Vagina (tissue), 2 donors: ENCODE measurements around the gene OR10G3. TPM values are rescaled to one million over a fixed set of nuclear protein-coding genes. Genes with fewer than 3 reads are reported as not detected.

Source experiments
- DNase-seq, 2 donors: peaks; one replicate each; pipeline ENCODE4 v3.0.0-alpha.2; 2017; ENCODE audit errors: extremely low spot score in 2 of 2
- H3K27ac ChIP-seq: fragments of 200-600 bp; sonication (generic); one replicate; pipeline ENCODE4 v1.5.1; 2019
- H3K27me3 ChIP-seq: fragments of 200-600 bp; sonication (generic); one replicate; pipeline ENCODE4 v1.5.1; 2019
- H3K36me3 ChIP-seq, 2 donors: fragments of 200-600 bp; sonication (generic); one replicate each; pipeline ENCODE4 v1.5.1; 2017 to 2019
- H3K4me1 ChIP-seq: fragments of 200-600 bp; sonication (generic); one replicate; pipeline ENCODE4 v1.5.1; 2019
- H3K4me3 ChIP-seq, 2 donors: fragments of 200-600 bp; sonication (generic); 1 replicate in 1 of 2; 2 replicates in 1 of 2; pipeline ENCODE4 v1.5.1; 2016 to 2019
- H3K9me3 ChIP-seq: fragments of 200-600 bp; sonication (generic); one replicate; pipeline ENCODE4 v1.5.1; 2019
- CTCF ChIP-seq, 3 experiments: fragments of 450-650 bp in 2 of 3; fragments of 200-600 bp in 1 of 3; sonication (generic) in 1 of 3; IDR thresholded peaks; one replicate each; pipeline ENCODE4 v1.5.1; 2017 to 2019; ENCODE audit warnings: antibody characterized with exemption in 3 of 3, mild to moderate bottlenecking in 2 of 3, moderate library complexity in 2 of 3
- POLR2A ChIP-seq, 2 donors: fragments of 450-650 bp; IDR thresholded peaks; one replicate each; pipeline ENCODE4 v1.6.1; 2017; ENCODE audit warnings: antibody characterized with exemption in 2 of 2, mild to moderate bottlenecking in 2 of 2, moderate library complexity in 2 of 2
- POLR2AphosphoS5 ChIP-seq, 2 donors: sonication (generic); formaldehyde crosslinking; IDR thresholded peaks; one replicate each; pipeline ENCODE4 v1.9.0; 2017; ENCODE audit warnings: antibody characterized with exemption in 2 of 2, mild to moderate bottlenecking in 2 of 2, low read depth in 1 of 2; ENCODE audit not compliant: insufficient read depth in 1 of 2
- intact Hi-C: fragments of 100-400 bp; cut with DNase I; formaldehyde crosslinking; loops from one replicate; pipeline ENCODE4 v1.15.1; 2023
- total RNA-seq: library from RNA; depleted of rRNA; stranded (reverse); fragments of >200 nt; gene quantifications from one replicate; pipeline ENCODE4 v1.2.3, GENCODE V29; 2016

Gene OR10G3
- total RNA-seq, 1 donor from 2014 or later = not detected

GRCh38 chr14:21575661-21576060 is 4.2 kb downstream of the OR10G3 start:
- H3K9me3 ChIP-seq = no peaks in the 10 kb centered on the region
- H3K4me3 ChIP-seq = no peak overlapping the region
- H3K36me3 ChIP-seq = no peaks in the 10 kb centered on the region
- H3K4me1 ChIP-seq = no peaks in the 10 kb centered on the region
- no peak overlapping the region for H3K27ac ChIP-seq
- DNase-seq = no peak
- intact Hi-C loops = no loop called here
- no peak for TF ChIP-seq CTCF (IDR thresholded peaks at IDR 0.05)
- no peak for TF ChIP-seq POLR2A (IDR thresholded peaks at IDR 0.05)
- TF ChIP-seq POLR2AphosphoS5 (IDR thresholded peaks at IDR 0.05; ENCODE audit: insufficient read depth in 1 of 2, low read depth in 1 of 2) = no peak
- no peaks in the 10 kb centered on the region for H3K27me3 ChIP-seq

DNA sequence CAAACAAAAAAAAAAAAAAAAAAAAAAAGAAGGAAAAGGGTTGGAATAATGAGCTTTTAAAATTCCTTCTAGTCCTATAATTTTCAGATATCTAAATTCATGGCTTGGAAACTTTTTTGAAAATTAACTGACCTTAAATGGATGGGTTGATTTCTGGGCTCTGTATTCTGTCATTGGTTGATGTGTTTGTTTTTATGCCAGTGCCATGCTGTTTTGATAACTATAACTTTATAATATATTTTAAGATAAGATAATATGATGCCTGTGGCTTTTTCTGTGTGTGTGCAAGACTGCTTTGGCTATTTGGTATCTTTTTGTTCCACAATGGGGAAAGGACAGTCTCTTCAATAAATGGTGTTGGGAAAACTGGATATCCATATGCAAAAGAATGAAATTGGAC is 7.3 kb downstream of the OR10G3 start:
- H3K4me3 ChIP-seq = no peak overlapping the region
- no peaks in the 10 kb centered on the region for H3K9me3 ChIP-seq
- no peaks in the 10 kb centered on the region for H3K36me3 ChIP-seq
- TF ChIP-seq POLR2AphosphoS5 (IDR thresholded peaks at IDR 0.05; ENCODE audit: insufficient read depth in 1 of 2, low read depth in 1 of 2) (no peak), CTCF (IDR thresholded peaks at IDR 0.05) (no peak)
- no peak overlapping the region for H3K27ac ChIP-seq
- intact Hi-C loops = no loop called here
- no peak for DNase-seq
- no peaks in the 10 kb centered on the region for H3K4me1 ChIP-seq
- no peaks in the 10 kb centered on the region for H3K27me3 ChIP-seq

DNA sequence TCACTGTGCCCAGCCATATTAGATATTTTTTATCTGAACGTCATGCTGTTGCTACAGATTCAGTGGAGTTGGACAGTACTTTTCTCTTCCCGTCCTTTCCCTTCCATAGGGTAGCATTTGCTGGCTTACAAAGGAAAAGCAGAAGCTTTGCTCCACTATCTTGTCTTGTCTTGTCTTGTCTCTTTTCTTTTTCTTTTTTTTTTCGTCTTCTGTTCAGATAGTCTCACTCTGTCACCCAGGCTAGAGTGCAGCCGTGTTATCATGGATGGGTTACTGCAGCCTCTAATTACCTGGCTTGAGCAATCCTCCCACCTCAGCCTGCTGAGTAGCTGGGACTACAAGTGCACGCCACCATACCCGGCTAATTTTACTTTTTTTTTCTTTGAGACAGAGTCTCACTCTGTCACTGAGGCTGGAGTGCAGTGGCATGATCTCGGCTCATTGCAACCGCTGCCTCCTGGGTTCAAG is 21.1 kb downstream of the OR10G3 start:
- no peaks in the 10 kb centered on the region for H3K27me3 ChIP-seq
- H3K4me3 ChIP-seq = no peak overlapping the region
- H3K4me1 ChIP-seq = no peaks in the 10 kb centered on the region
- no peak for DNase-seq
- TF ChIP-seq POLR2AphosphoS5 (IDR thresholded peaks at IDR 0.05; ENCODE audit: insufficient read depth in 1 of 2, low read depth in 1 of 2) (no peak), POLR2A (IDR thresholded peaks at IDR 0.05) (no peak), CTCF (IDR thresholded peaks at IDR 0.05) (no peak)
- intact Hi-C loops = loop anchor here (10.0 kb wide), 1 partner anchor 54 kb away; no protein-coding TSS in a partner anchor
- H3K9me3 ChIP-seq = no peaks in the 10 kb centered on the region
- no peaks in the 10 kb centered on the region for H3K36me3 ChIP-seq
- no peak overlapping the region for H3K27ac ChIP-seq

GRCh38 chr14:21557084-21557901 is 22.6 kb downstream of the OR10G3 start:
- Histone ChIP-seq H3K27me3 (no peaks in the 10 kb centered on the region), H3K9me3 (no peaks in the 10 kb centered on the region), H3K4me1 (no peaks in the 10 kb centered on the region), H3K36me3 (no peaks in the 10 kb centered on the region), H3K27ac (peak overlapping the region; percentile 60), H3K4me3 (peak overlapping the region; percentile 29 to 34)
- TF ChIP-seq POLR2A (IDR thresholded peaks at IDR 0.05) (no peak), CTCF (IDR thresholded peaks at IDR 0.05) (peak; percentile 55 to 72 (median 55)), POLR2AphosphoS5 (IDR thresholded peaks at IDR 0.05; ENCODE audit: insufficient read depth in 1 of 2, low read depth in 1 of 2) (peak in 1 of 2 donors; percentile 60)
- intact Hi-C loops = loop anchor here (10.0 kb wide), 1 partner anchor 52 kb away; no protein-coding TSS in a partner anchor
- DNase-seq = peak in 1 of 2 donors; percentile 88
